Mononuclear cell (primary cell): Measurements from ENCODE around the gene EPHA10. TPM values are rescaled to one million over a fixed set of nuclear protein-coding genes. Genes with fewer than 3 reads are reported as not detected.

ENCODE experiments used
- H3K27me3 ChIP-seq: 2 replicates; pipeline ENCODE4 v1.6.0; 2011; ENCODE audit warnings: low read length, control low read depth; ENCODE audit not compliant: insufficient read depth
- H3K4me1 ChIP-seq: 2 replicates; pipeline ENCODE4 v1.5.1; 2011; ENCODE audit warnings: mild to moderate bottlenecking, low read length, control low read depth; ENCODE audit not compliant: insufficient read depth
- H3K4me3 ChIP-seq: 2 replicates; pipeline ENCODE4 v1.5.1; 2011; ENCODE audit warnings: mild to moderate bottlenecking, low read length, moderate library complexity
- H3K9me3 ChIP-seq: 2 replicates; pipeline ENCODE4 v1.5.1; 2011; ENCODE audit warnings: low read depth, mild to moderate bottlenecking, control low read depth, low read length
- total RNA-seq: library from RNA; depleted of rRNA; stranded (reverse); fragments of >200 nt; gene quantifications from one replicate; pipeline ENCODE4 v1.2.3, GENCODE V29; 2012

Gene EPHA10
- total RNA-seq, 1 donor = not detected

- Histone ChIP-seq H3K4me1 (peaks cover 20% of the 10 kb centered on the region), H3K4me3 (no peak overlapping the region), H3K27me3 (no peaks in the 10 kb centered on the region), H3K9me3 (no peaks in the 10 kb centered on the region)
Observed at GRCh38 chr1:37670133-37670532, 94.8 kb downstream of the EPHA10 start.

GRCh38 chr1:37667023-37667671 lies 97.8 kb downstream of the EPHA10 start:
- H3K27me3 ChIP-seq = no peaks in the 10 kb centered on the region
- no peaks in the 10 kb centered on the region for H3K4me1 ChIP-seq
- no peak overlapping the region for H3K4me3 ChIP-seq
- H3K9me3 ChIP-seq = no peaks in the 10 kb centered on the region

- H3K27me3 ChIP-seq = no peaks in the 10 kb centered on the region
- H3K4me3 ChIP-seq = no peak overlapping the region
- H3K4me1 ChIP-seq = no peaks in the 10 kb centered on the region
- no peaks in the 10 kb centered on the region for H3K9me3 ChIP-seq
Observed at GRCh38 chr1:37666241-37666867, 98.6 kb downstream of the EPHA10 start.

Other genes starting within 250 kb of the EPHA10 start
- 32.7 TPM for gene SNIP1, start 210.8 kb downstream of the EPHA10 start, total RNA-seq
- 0.21 TPM for gene DNALI1, start 208.2 kb downstream of the EPHA10 start, total RNA-seq
- 49.3 TPM for gene GNL2, start 169.2 kb downstream of the EPHA10 start, total RNA-seq
- not detected for gene RSPO1, start 130.2 kb downstream of the EPHA10 start, total RNA-seq
- 0.31 TPM for gene CDCA8, start 72.6 kb downstream of the EPHA10 start, total RNA-seq
- gene MANEAL, start 28.7 kb upstream of the EPHA10 start, total RNA-seq = 0.42 TPM
- gene C1orf122, start 42.7 kb upstream of the EPHA10 start, total RNA-seq = 8.5 TPM
- gene YRDC, start 43.1 kb upstream of the EPHA10 start, total RNA-seq = 22.2 TPM
- gene MTF1, start 94.5 kb upstream of the EPHA10 start, total RNA-seq = 8.2 TPM
- 18.6 TPM for gene INPP5B, start 181.9 kb upstream of the EPHA10 start, total RNA-seq
- 65.1 TPM for gene SF3A3, start 224.9 kb upstream of the EPHA10 start, total RNA-seq
- gene FHL3, start 240.4 kb upstream of the EPHA10 start, total RNA-seq = 8.3 TPM
- 18.2 TPM for gene UTP11, start 247.6 kb upstream of the EPHA10 start, total RNA-seq